Breast epithelium (tissue), 3 donors: ENCODE measurements around the gene SDCCAG8.

Experiments used
- CTCF ChIP-seq, 3 donors: fragments of 450-650 bp; IDR thresholded peaks; one replicate each; pipeline ENCODE4 v1.5.1; 2016 to 2017; ENCODE audit warnings: antibody characterized with exemption in 3 of 3, mild to moderate bottlenecking in 3 of 3, moderate library complexity in 3 of 3
- POLR2A ChIP-seq: fragments of 450-650 bp; IDR thresholded peaks from one replicate; pipeline ENCODE4 v1.6.1; 2016; ENCODE audit warnings: antibody characterized with exemption, mild to moderate bottlenecking, moderate library complexity
- POLR2AphosphoS5 ChIP-seq, 3 donors: sonication (generic); formaldehyde crosslinking; IDR thresholded peaks; one replicate each; pipeline ENCODE4 v1.6.1; 2017; ENCODE audit warnings: antibody characterized with exemption in 3 of 3

DNA sequence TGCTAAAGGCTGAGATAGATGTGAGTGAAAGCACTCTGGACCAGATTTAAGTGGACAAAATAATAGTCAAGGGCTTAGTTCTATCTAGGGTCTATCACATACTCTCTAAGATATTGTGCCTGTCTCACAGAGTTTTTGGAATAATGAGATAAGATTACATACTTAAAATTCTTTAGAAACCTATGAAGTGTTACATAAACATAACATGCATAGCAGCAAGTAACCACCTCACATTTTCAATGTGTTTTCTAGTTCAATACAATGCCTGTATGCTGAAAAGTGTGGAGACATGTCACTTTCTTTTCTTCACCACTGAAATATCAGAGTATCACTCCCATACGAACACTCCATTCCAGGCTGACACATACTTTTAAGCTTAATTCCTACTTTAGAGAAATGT lies 16.2 kb downstream of the SDCCAG8 start:
- TF ChIP-seq CTCF (IDR thresholded peaks at IDR 0.05) (no peak), POLR2A (no peak), POLR2AphosphoS5 (IDR thresholded peaks at IDR 0.05) (no peak)
